Stimulated activated CD8-positive, alpha-beta memory T cell treated with anti-CD3 and anti-CD28 coated beads, Interleukin-15, amount 100 ng/mL, for 1 hour (primary cell): Measurements from ENCODE around the gene ADGRA1.
"Not testable (repeated sequence)": the region's sequence is repeated elsewhere in the genome, so short reads cannot be mapped to it uniquely, and the experiment has no call there.

Source experiments
- DNase-seq: peaks from one replicate; pipeline ENCODE4 v3.0.0-alpha.2; 2020; ENCODE audit warnings: low read depth

ADGRA1 gene

DNA sequence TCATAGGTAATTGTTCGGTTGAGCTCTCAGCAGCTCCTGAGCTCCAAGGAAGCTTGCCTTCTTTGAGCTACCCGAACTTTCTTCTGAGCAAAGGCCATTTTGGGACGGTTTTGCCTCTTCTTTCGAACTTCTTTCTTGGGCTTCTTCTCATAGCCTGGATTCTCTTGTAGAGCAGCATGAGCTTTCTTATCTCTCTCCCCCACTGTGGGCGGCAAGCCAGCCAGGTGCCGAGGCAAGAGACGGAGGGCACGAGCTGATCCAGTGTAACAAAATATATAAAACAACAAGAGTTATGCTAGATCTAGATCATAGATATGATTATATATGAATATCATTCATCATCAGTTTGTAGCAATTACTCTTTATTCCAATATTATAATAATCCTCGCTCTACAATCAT is 55.8 kb downstream of the ADGRA1 start:
- no peak for DNase-seq

DNA sequence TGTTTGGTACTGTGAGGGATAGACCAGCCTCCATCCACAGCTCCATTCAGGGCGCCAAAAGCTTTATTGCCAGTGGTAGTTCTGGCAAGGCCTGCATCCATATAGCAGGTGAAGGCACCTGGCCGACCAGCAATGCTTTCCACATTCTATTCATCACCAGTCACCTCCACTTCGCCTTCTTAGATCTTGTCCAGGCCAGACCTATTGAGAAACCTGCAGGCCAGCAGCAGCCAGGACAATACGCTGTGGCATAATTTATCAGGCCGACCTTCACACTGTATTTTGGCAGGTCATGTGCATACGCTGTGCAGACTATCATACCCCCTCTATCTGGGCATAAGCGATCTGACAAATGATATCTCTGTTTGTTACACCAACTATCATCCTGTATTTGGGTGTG is 57.0 kb downstream of the ADGRA1 start:
- no peak for DNase-seq

DNA sequence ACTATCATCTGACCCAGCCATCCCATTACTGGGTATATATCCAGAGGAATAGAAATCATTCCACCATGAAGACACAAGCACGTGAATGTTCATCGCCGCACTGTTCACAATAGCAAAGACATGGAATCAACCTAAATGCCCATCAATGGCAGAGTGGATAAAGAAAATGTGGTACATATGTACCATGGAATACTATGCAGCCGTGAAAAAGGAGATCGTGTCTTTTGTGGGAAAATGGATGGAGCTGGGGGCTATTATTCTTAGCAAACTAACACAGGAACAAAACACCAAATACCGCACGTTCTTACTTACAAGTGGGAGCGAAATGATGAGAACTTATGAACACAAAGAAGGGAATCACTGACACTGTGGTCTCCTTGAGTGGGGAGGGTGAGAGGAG is 62.5 kb downstream of the ADGRA1 start:
- no peak for DNase-seq

DNA sequence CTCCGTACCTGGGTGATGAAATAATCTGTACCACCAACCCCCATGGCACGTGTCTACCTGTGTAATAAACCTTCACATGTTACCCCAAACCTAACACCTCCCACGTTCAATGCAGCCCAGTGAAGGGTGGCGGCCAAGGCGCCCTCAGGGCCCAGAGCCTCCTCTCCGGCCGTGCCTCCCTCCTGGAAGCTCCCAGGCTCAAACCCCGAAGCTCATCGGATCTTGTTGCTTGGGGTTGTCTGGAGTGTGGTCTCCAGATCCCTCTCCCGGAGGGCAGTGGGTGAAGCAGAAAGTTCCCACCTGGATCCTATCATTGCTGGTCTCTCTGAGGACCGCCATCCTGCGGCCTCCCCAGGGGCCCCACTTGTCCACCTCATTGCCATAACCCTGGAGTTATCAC is 62.9 kb downstream of the ADGRA1 start:
- DNase-seq: no peak

DNA sequence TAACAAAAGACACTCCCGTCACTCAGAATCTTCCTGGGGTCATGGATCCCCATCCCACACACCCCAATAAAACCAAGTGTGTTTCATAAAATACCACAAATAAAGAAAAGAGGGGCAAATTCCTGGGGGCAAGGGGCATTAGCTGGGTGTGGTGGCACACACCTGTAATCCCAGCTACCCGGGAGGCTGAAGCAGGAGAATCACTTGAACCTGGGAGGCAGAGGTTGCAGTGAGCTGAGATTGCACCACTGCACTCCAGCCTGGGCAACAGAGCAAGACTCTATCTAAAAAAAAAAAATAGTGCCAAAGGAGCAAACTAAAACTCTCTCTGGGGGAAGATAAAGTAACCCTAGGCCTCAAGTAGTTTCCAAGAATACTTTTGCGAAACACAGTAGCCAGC is 63.3 kb downstream of the ADGRA1 start:
- DNase-seq: not testable (repeated sequence)

DNA sequence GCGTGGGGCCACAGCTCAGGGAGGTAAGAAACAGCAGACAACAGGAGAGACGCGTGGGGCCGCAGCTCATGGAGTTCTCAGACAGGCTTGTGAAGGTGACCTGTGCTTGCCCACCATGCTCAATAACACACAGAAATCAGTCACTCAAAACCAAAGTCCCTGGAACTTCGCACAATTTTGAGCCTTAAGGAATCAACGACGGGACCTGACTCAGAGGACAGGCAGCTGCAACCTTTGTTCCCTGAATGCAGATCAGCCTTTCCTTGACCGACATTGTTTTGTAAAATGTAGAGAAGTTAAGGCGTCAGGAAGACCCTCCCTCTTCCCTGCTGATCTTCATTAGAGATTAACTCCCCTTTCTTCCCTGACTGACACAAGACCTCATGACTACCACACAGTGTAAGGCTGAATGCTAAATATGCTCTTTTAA is 63.8 kb downstream of the ADGRA1 start:
- no peak for DNase-seq

DNA sequence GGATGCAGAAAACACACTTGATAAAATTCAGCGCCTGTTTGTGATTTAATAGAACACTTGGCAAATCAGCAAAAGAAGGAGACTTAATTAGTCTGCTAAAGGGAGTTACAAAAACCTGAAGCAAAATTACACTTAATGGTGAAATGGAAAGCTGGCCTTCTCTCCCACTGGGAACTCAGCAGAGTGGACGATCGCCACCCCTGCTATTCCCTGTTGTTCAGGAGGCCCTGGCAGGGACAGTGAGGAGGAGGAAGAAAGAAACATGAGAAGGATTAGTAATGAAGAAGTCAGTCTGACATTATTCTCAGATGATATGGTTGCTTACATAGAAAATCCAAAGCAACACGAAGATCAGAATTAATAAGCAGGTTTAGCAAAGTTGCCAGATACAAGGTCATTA is 66.7 kb downstream of the ADGRA1 start:
- no peak for DNase-seq

DNA sequence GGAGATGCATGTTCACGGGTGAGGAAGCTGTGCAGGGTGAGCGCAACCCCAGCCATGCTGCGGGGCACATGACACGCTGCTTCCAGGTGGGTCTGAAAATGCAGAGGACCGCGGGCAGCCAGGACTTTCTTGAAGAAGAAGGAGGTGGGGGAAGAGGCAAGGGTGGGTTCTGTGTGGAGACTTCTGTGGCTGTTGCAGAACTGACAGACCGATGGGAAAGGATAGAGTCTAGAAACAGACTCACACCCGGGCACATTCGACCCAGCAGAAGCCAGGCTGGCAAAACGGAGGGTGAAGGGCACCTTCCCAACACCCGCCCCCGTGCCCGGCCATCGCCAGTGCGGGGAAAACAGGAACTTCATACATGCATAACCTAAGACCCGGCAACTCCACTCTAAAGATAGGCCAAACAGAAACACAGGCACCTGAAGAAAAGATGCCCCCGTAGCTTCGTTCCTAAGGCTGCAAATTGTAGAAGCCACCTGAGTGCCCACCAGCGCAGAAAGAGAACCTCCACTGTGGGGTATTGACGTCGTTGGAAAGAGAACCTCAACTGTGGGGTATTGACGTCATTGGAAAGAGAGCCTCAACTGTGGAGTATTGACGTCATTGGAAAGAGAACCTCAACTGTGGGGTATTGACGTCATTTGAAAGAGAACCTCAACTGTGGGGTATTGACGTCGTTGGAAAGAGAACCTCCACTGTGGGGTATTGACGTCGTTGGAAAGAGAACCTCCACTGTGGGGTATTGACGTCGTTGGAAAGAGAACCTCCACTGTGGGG is 67.5 kb downstream of the ADGRA1 start:
- no peak for DNase-seq

DNA sequence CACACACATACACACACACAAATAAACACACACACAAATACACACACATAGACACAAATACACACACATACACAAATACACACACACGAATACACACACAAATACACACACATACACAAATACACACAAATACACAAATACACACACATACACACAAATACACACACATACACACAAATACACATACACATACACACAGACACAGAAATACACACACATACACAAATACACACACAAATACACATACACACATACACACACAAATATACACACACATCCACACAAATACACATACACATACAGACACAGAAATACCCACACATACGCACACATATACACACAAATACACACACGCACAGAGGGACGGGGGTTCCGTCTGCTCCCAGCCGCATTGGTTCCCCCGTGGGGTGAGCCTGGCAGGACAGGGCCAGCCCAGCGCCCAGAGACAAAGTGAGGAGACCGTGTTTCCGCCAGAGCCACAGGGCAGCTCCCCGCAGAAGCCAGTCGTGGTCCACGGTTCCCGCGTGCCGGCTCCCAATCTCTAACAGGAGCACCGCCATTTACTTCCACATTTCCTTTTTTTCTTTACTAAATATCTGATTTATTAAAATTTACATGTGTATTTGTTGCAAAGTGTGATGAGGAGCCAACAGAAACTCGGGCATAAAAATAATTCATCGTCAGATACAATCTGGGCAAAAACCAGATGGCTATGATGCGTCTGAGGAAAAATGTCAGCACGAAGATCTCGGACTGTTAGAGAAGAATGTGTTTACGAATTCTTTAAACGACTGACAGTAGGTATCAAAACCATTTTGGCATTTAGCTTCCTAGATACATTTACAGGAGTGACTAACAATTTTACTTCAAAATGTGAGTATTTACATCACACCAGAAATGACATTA is 69.2 kb downstream of the ADGRA1 start:
- DNase-seq: no peak

DNA sequence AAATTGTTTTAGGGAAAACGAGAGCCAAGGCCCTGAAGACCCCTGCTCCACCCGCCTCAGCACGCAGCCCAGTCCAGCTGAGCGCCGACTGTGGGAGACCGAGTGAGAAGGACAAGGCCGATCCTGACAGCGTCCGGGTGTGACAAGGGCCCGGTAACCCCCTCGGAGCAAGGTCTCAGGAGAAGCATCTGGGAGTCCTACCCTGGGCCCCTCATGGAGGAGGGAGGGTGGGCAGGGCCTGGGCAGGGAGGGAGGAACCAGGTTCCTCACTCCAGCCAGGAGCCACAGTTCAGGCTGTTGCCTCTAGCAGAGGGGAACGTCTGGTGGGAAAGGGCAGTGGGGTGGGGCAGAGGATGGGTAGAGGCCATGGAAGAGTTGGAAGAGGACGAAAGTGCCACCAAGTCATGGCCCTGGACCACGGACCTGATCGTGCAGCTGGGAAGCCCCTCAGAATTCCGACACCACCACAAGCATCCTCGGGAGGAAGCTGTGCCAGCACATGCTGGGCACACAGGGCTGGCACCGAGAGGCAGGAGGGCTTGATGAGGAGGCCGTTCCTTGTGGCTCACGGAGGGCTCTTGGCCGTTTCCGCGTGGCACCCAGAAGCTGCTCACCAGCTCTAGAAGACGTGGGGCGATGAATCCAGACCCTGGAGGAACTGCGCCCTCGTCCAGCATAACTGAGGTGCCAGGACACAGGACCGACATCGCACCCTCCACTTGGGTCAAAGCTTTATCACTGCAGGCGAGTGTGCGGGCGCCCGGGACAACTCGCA is 70.1 kb downstream of the ADGRA1 start:
- no peak for DNase-seq

DNA sequence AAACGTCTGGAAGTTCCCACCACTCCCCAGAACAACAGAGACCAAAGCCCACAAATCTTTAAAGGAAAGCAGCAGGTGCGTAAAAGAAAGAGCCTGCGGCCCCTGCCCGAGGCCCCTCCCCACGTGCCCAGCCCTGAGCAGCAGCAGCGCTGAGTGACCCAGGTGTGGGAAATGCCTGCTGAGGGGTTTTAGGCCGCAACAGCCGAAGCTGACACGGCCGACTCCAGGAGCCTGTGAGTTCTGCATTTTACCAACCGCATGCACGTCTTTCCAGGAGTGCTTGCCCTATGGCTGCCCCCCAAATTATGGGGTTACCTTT is 70.7 kb downstream of the ADGRA1 start:
- DNase-seq: no peak

DNA sequence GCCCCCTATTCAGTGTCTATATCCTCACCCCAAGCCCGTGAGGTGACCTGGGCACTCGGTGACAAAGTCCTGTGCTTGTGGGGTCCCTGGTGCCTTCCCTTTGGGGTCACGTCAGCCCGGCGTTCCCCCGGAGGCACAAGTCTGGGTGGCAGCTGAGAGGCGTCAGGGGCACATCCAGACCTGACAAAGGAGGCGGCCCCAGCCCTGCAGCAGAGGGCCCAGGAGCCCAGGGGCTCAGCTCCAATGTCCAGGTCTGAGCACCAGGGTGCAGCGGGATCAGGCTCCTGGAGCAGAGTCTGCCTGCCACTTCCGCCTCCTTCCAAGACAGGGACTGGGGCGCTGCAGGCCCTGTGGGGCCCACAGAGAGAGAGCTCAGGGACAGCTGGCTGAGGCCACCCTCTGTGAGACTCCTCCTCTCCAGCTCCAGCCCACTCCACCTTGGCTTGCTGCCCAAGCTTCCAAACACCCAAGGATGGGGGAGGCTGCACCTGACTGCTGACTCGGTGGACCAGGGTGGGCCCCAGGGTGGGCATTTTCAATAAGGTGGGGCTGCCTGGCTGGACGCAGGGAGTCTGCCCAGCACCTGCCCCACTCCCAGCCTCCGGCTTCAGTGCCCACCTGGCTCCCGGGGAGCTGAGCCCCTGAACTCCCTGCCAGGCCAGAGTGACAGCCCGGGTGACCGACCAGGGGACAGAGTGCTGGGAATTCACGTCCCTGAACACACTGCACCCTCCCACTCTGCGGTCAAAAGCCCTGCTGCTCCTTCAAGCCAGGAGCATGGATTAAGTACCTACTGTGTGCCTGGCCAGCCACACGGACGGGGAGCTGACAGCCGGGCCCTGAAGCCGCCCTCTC is 71.3 kb downstream of the ADGRA1 start:
- no peak for DNase-seq

DNA sequence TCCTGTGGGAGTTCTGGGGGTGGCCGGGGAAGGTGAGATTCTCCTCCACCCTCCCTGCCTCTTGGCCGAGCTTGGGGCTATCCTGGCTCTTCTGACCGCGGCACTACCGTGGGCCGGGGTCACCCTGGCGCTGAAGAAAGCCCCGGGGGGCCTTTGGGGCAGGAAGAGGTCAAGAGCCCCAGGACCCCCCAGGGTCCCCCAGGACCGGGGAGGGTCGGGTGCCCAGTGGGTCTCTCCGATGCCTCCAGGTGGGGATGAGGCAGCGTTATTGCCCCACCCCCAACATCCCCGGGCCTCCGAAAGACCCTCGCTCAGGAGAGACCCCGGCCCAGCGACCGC is 71.9 kb downstream of the ADGRA1 start:
- no peak for DNase-seq

DNA sequence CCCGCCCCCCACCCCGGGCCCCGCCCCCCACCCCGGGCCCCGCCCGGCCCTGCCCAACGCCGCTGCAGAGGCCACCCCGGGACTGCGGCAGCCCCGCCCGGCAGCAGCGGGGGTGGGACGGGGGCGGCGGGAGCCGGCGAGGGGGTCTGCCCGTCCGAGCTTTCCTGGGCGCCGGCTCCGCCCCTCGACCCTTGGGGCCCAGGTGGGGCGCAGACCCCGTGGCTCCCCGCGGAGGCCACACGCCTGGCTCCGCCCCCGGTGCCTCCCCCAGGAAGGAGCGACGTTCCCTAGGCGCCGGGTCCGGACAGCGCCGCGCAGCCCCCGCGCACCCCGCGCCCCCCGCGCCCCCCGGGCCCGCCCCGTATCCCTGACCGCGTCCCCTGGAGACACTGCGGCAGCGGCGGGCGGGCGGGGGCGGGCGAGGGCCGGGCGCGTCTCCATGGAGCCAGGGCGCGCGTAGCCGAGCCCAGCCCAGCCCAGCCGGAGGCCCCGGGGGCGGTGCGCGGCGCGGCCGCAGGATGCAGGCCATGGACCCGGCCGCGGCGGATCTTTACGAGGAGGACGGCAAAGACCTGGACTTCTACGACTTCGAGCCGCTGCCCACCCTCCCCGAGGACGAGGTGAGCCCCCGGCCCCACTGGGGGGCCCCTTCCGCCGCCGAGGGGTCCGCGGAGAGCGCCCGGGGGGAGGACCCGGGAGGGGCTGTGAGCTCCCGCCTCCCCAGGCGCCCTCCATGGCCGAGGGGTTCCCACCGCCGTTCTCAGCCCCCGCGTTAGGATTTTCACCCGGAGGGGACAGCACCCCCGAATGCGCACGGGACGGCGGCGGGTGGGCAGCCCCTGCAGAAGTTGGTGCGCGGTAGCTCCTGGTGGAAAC is 72.5 kb downstream of the ADGRA1 start, which contains the start of gene KNDC1:
Gene KNDC1, plus strand, starts transcription at position 270 of the 876 bp plus-strand sequence. Its CDS starts 249 bp downstream, at position 519.
- DNase-seq: no peak

DNA sequence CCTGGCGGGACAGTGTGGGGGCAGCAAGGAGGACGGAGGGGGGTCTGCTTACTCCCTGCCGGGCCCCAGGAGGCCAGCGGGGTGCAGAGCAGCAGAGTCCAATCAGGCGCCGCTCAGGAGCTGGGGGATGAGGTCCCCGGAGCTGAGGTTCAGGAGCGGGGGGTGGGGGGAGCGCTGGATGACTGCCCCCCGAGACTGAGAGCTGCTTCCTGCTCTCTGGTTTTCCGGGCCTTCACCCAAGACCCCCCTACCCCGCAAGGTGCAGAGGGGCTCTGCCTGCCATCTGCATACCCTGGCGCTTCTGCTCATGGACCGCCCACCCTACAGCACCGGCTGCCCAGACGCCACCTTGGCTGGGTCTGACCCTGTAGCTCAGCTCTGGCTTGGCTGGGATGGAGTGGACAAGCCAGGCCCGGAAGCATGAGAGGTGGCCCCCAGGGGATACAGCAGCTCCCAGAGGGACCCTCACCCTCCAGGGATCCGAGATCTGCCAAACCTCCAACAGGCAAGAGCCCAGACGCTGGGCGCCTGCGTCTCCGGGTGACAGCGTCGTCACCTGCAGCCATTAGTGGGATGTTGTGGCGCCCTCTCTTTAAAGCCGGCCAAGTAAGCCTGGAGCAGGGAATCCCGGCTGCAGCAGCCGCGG is 73.2 kb downstream of the ADGRA1 start:
- DNase-seq: no peak

DNA sequence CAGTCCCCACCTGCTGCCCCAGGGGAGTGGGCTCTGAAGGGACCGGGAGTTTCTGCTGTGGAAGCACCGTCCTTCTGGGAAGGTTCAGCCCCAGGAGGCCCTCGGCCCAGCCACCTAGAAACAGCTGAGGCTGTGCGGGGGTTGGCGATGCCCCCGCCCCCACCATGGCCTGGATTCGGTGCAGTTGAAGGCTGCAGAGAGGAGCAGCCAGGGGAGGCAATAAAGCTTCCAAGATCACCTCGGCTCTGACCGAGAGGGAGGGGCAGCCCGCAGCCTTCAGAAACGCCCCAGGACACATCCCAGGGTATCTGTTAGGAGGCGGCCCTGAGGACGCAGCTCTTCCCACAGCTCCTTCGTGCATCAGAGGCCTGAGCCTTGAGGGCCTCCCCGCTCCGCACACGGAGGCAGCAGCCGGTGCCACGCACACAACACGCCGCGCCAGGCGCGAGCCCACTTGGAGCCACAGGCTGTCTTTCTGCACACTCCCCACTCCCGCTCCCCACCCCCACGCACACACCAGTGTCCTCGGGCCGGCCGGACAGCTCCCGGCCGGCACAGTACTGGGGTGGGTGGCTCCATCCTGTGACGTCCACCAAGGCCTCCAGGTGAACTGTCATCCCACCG is 73.9 kb downstream of the ADGRA1 start:
- no peak for DNase-seq

DNA sequence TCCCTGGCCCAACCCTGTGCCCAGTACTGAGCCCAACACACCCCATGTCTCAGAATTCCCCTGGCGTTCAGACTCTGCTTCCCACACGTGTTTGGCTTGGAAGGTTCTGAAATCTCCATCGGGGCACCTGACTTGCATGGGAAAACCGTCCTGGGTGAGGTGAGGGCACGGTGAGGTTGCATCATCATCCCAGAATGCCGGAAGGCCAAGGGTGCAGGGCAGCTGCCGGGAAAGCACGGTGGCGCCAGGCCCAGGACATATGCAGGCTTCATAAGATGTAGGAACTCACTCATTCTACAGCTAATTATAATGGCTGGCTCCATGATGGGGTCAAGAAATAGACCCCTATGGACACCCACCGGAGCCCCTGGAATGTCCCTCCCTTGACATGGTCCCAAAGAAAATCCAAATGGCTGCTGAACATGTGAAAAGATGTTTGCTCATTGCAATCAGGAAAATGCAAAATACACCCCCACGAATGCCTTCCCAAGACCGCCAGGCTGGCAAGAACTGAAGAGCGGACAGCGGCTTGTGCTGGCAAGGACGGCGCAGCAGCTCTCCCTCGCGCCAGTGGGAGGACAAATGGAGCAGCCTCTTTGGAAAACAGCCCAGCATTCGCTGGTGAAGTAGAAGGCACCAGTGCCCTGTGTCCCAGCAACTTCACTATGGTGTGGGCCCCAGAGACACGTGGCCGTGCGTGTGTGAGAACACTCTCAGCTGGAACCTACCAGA is 74.6 kb downstream of the ADGRA1 start:
- DNase-seq: no peak

DNA sequence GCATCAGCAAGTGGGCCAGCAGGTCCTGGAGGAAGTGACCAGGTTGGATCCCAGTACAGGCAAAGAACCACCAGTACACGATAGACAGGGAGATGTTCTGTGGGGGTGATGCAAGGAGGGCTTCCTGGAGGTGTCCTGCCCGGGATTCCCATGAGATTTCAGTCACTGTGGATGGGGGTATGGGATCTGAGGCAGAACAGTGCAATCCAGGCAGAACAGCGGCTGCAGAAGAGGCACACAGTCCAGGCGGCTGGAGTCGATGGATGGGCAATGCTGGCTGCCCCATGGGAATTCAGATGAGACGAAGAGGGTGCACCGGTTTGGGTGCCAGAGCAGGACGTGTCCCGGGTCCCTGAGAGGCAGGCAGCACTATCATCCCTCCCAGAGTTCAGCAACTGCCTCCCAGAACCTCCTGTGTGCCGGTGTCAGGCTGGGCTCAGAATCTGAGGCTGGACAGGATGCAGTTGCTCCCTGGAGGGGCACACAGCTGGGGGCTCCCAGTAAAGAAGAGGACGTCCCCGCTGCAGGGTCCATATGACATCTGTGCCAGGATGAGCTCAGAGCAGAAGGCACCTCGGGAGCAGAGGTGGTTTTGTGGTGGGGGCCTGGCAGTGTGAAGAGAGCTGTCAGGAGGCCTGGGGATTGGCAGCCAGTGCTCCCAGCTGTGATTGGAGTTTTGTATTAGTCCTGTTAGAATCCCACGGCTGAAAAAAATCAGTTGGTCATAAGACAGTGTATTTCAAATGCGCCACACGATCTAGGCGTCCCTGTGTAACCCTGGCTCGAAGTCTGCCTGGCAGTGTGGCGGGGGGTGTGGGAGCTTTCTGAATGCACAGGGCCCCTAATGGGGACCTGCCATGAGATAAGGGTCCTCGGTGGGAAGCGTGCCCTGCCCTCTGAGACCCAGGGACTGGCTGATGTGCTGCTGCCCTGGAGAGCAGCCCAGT is 75.5 kb downstream of the ADGRA1 start:
- no peak for DNase-seq
